ENCODE data around the gene EOGT.

DNA sequence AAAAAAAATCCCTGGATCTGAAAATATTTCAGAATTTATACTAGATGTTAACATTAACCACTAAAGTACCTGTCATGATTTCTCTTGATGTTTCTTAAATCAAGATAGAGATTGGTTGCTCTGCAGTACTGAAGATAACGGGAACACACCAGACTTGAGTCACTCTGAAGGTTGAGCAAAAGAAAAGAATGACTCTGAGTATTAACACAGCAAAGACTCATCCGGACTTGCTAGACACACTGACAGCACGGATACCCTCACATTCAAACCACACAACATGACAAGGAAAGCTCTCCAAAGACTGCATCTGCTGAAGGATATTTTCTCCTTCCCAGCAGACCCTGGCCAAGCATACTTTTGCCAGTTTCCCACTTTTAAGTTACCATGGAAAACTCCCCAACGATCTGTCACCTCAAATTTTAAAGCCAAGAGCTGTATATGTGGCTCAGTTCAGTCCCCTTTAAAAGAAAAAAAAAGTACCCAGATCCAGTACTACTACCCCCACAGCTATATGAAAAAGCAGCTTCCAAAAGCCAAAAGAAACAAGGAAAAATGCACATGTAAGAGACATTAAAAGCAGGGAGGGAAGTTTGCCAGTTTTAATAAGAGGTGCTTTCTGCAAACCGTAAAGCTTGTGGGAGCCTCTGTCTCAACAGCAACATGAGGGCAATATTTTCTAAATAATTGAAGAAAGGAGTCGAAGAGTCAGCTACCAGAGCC, 8.3 kb downstream of the EOGT start:
- no peak for TF ChIP-seq SUZ12 (IDR thresholded peaks at IDR 0.05; ENCODE audit: extremely low read depth, insufficient read depth, insufficient read length)
- no peak for TF ChIP-seq YY1 (IDR thresholded peaks at IDR 0.05; ENCODE audit: insufficient read depth, insufficient read length)
- TF ChIP-seq ZNF274 (IDR thresholded peaks at IDR 0.05; ENCODE audit: low read depth, low read length): no peak

All from NT2/D1 (cell line).